Hematopoietic multipotent progenitor cell treated with erythropoietin and hydrocortisone succinate and interleukin-3 and kit ligand, for 15 days (in vitro differentiated cells): Measurements from ENCODE around the gene SHISA8.
"Not testable (repeated sequence)": the region's sequence is repeated elsewhere in the genome, so short reads cannot be mapped to it uniquely, and the experiment has no call there.

ENCODE experiments used
- DNase-seq: peaks from one replicate; pipeline ENCODE4 v3.0.0-alpha.2; 2015; ENCODE audit warnings: low spot score

SHISA8 gene

DNA sequence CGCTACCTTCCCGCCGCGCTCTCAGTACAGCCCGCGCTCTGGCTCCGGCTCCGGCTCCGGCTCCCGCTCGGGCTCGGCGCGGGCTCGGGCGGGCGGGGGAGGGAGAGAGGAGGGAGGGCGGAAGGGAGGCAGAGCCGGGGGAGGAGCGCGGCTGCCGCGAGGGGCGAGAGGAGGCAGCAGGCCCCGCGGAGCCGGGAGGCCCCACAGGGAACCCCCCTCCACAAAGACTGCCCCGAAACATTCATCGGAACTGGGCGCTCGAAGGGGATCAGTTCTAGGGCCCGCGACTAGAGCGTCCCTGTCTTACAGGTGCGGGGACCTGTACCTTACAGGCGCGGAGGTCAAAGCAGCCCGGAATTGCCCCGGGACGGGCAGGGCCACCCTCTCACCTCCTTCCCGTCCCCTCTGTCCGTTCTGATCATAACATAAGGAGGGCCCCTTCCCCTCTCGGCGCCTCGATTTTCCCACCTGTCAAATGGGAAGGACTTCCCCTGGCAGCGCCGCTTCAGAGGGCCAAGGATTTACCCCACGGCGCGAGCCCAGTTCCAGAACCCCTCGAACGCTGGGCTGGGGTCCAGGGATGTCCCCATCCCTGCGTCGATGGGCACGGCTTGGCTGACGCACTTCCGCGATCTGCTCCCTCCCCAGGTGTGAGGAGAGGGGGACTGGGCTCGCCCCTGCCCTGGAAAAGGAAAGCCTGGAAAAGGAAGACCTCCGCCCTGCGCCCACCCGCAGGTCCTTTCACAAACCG is at the start of gene SHISA8:
SHISA8 (minus strand) TSS at position 40 of the 751 bp plus-strand sequence. CDS start 407 bp downstream, outside the sequence.
- no peak for DNase-seq

DNA sequence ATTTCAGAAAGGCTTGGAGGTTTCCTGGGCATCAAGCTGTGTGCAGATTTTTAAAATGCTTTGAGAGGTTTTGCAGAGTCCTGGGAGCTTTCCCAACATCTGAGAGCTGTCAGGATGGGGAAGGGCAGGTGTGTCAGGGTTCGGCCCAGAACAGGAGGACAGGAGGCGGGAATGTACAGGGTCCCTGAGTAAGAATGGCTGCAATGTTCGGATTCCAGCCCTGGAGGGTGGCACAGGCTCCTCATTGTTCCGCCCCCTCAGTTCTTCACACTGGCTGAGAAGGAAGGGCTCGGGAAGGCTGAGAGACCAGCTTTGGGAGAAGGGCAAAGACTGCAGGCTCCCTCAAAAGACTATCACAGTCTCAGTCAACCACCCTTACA is 49.2 kb upstream of the SHISA8 start:
- no peak for DNase-seq

- DNase-seq: no peak
These were observed 48.7 kb upstream of the SHISA8 start for GRCh38 chr22:41963453-41964111.

- no peak for DNase-seq
These were observed 43.2 kb upstream of the SHISA8 start for GRCh38 chr22:41957941-41958556.

GRCh38 chr22:41952713-41953112 is 37.8 kb upstream of the SHISA8 start:
- no peak for DNase-seq

GRCh38 chr22:41951898-41952474 is 37.1 kb upstream of the SHISA8 start, which contains the start of gene SMIM45:
Gene SMIM45, plus strand, starts transcription at chr22:41952150.
- no peak for DNase-seq

DNA sequence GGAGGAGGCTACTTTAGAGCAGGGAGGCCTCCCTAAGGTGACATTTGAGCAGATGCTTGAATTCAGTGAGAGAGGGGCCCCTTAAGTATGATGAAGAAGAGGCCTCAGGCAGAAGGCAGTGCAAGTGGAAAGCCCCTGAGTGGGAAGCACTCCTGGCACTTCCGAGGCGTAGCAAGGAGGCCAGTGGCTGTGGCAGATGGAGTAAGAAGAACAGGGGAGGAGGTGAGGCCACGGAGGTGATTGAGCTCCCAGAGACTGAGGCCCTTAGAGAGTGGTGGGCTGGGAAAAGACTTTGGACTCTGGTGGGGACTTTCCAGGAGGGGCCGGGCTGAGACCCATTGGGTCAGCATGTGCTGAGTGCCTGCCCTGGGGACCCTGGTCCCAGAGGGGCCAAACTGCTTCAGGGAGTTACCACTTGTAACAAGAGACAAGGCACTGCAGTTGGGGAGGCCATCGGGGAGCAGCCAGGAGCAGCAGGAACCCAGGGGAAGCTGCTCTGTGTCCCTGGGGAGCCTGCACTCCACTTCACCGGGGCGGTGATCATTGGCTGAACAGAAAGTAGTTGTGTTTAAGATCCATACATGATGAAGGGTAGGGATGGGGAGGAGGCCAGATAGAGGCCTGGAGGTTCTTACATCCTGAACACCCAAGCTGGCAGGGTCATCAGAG is 34.6 kb upstream of the SHISA8 start:
- DNase-seq: no peak

GRCh38 chr22:41948928-41949296 is 34.0 kb upstream of the SHISA8 start:
- not testable (repeated sequence) for DNase-seq

GRCh38 chr22:41948142-41948541 is 33.3 kb upstream of the SHISA8 start:
- no peak for DNase-seq

DNA sequence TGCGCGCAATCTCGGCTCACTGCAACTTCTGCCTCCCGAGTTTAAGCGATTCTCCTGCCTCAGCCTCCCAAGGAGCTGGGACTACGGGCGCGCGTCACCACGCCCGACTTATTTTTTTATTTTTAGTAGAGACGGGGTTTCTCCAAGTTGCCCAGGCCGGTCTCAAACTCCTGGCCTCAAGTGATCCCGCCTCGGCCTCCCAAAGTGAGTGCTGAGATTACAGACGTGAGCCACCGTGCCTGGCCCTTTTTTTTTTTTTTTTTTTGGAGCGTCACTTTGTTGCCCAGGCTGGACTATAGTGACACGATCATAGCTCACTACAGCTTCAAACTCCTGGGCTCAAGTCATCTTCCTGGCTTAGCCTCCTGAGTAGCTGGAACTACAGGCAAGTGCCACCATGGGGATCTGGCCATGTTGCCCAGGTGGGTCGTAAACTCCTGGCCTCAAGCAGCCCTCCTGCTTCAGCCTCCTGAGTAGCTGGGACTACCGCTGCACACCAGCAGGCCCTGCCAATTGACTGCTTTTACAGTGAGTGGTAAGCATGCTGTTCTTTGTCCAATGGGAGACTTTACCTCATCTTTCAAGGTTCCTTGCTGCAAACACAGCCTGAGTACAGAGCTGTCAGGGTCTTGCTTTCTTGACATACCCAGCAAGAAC is 32.7 kb upstream of the SHISA8 start:
- DNase-seq: no peak

DNA sequence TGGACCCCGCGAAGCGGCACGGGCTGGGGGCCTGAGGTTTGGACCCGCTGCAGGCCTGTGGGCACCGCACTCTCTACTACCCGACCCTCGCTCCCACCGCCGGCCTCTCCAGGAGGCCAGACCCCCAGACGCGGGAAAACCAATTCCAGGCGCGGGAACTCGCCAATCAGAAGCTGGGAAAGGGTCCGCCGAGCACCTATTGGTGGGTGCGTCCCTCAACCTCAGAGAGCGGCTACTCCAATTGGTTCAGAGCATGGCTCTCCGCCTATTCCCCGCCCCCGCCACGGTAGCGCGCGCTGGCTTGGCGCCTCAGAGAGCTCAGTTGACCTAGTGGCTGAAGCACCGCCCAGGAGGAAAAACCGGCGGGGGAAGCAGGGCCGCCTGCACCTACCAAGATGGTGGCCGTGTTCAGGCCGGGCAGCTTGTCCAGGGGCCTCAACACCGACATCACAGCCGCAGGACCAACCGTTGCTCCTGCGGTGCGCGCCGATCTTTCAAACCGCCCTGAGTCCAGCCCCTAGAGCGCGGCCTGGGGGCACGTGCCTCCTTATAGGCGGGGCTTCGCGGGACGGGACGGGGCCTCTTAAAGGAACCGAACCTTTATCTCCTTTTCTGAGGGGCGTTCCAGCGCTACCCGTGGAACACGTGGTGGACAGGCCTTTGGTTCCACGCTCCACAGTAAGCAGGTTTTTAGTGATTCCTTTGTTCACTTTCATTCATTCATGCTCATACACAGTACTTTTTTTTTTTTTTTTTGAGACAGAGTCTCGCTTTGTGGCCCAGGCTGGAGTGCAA is 32.0 kb upstream of the SHISA8 start, which contains the start of gene CENPM:
CENPM (minus strand) TSS at position 524 of the 795 bp plus-strand sequence; CDS start at position 448, 76 bp downstream.
- DNase-seq: peak; percentile 91

GRCh38 chr22:41943661-41944209 is 28.9 kb upstream of the SHISA8 start:
- DNase-seq: no peak

DNA sequence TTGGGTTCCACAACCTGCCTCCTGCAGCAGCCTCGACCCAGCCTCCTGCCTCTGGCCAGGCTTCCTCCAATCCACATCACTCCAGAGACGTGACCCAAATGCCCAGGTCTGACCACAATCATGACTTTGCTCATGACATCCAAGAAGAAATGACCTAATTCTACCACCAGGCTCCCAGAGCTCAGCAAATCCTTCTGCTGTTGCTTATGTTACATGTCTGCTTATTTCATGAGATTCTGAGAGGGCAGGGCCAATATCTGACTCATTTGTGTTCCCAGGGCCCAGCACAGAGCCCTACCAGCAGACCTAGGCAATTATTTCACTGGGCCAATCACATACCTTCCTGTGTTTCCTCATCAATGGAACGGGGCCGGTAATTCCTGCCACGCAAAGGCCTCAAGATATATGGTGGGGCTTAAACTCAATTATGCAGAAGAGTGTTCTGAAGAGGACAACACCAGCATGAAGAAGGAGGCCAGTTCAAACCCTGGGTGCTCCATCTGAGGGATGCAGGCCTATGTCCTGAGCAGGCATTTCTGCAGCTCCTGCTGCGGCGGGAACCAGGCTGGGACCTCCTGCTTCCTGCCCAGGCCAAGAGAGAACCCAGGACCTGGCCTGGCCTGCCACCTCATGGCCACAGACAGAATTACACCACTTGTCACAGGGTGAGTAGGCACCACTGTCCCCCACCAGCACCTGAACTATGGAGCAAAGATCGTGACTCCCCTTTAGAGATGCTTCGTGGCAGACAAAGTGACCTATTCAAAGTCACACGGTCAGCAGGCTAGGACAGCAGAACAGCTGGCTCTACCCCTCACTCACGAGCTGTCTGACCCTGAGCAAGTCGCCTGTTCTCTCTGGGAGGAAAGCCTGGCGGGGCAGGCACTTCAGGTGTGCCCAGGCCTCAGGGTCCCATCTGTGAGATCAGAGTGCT is 26.2 kb upstream of the SHISA8 start:
- peak; percentile 78 for DNase-seq

DNA sequence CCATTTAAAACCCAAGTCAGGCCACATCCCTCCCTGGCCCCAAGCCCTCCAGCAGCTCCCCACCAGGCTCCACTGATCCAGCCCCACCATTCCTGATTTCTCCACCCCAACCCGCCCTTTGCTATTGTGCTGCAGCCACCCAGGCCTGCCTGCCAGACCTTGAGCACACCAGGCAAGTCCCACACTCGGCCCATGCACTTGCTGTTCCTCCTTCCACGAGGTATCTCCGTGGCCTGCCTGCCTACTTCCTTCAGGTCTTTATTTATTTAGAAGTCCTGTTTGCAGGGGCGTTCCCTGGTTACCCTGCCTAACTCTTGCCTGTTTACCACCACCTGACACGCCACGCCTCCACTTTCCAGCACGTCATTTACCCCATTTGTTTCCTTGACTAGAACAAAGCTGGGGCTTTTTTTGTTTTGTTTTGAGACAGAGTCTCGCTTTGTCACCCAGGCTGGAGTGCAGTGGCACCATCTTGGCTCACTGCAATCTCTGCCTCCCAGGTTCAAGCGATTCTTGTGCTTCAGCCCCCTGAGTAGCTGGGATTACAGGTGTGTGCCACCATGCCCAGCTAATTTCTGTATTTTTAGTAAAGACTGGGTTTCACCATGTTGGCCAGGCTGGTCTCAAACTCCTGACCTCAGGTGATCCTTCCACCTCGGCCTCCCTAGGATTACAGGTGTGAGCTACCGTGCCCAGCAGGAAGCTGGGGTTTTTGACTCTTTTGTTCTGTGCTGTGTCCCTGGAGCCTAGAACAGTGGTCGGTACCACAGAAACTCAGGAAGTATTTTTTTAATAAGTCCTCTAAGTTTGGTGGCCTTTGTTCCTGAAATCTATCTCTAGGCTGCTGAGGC is 25.3 kb upstream of the SHISA8 start:
- no peak for DNase-seq

DNA sequence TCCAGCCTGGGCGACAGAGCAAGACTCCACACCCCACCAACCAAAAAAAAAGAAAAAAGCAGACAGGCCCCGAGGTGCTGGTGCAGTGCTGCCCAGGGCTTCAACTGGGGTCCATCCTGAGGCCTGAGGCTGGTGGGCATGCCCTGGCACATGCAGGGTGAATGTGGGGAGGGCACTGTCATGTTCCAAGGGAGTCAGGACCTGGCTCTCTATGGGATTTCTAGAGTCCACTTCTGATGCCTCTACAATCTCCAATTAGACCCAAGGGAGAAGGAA is 22.0 kb upstream of the SHISA8 start:
- DNase-seq: no peak

- DNase-seq: no peak
These were observed 20.6 kb upstream of the SHISA8 start for GRCh38 chr22:41935509-41935908.

- no peak for DNase-seq
These were observed 20.1 kb upstream of the SHISA8 start for GRCh38 chr22:41935015-41935351.

DNA sequence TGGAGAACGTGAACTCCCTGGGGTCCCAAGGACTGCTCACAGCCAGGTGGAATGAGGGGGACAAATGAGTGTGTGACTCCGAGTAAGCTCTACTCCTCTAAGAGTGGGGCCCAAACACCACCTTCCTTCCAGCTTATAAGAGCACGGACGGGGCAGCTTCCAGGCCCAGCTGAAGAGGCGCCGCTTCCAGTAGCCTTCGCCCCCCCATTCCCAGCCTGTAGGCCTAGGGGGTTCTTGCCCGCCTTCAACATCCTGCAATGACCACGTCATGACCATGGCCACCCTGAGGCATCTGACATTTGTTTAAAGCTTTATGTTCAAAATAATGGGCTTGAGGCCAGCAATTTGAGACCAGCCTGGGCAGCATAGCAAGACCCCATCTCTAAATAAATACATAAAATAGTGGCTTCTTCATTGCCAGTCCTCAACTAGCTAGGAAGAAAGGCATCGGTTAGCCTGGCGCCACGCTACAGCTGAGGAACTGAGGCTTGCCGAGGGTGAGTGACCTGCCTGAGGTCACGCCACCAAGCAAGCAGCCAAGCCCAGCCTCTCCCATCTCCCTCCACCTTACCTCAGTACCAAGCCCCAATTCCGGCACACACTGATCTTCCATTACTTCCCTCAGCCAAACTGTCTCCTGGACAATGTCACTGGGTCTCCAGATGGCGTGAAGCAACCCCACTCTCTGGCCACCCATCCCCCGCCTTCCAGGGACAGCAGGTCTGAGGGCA is 19.6 kb upstream of the SHISA8 start:
- DNase-seq: no peak
